Thoracic aorta (tissue), 2 donors: Measurements from ENCODE around the gene LRP1-AS. TPM values are rescaled to one million over a fixed set of nuclear protein-coding genes. Genes with fewer than 3 reads are reported as not detected.

Experiments used
- ATAC-seq: fragments of 150-250 bp; one replicate; pipeline ENCODE4 v1.8.0; 2017; ENCODE audit warnings: low read depth; ENCODE audit not compliant: insufficient number of reproducible peaks, low FRiP score
- DNase-seq: peaks from one replicate; pipeline ENCODE4 v3.0.0-alpha.2; 2020; ENCODE audit warnings: low spot score
- H3K27ac ChIP-seq, 2 donors: fragments of 200-600 bp; sonication (generic); 1 replicate in 1 of 2; 2 replicates in 1 of 2; pipeline ENCODE4 v1.5.1; 2016; ENCODE audit warnings: mild to moderate bottlenecking in 2 of 2, moderate library complexity in 2 of 2
- H3K27me3 ChIP-seq: fragments of 200-600 bp; sonication (generic); replicated peaks from 2 replicates; pipeline ENCODE4 v1.6.0; 2016; ENCODE audit warnings: mild to moderate bottlenecking; ENCODE audit not compliant: insufficient read depth
- H3K36me3 ChIP-seq: fragments of 200-600 bp; sonication (generic); one replicate; pipeline ENCODE4 v1.5.1; 2016
- H3K4me1 ChIP-seq, 2 donors: fragments of 200-600 bp; sonication (generic); 1 replicate in 1 of 2; 2 replicates in 1 of 2; pipeline versions ENCODE4 v1.5.1 to v1.6.0; 2016; ENCODE audit warnings: low read depth in 2 of 2, mild to moderate bottlenecking in 1 of 2; ENCODE audit not compliant: control insufficient read depth in 1 of 2
- H3K4me3 ChIP-seq: fragments of 200-600 bp; sonication (generic); 2 replicates; pipeline ENCODE4 v1.5.1; 2016; ENCODE audit warnings: mild to moderate bottlenecking
- H3K9me3 ChIP-seq: fragments of 200-600 bp; sonication (generic); 2 replicates; pipeline ENCODE4 v1.5.1; 2016
- CTCF ChIP-seq: fragments of 200-600 bp; sonication (generic); IDR thresholded peaks from one replicate; pipeline ENCODE4 v1.5.1; 2019; ENCODE audit warnings: antibody characterized with exemption
- total RNA-seq, 2 donors: library from RNA; depleted of rRNA; stranded (reverse); fragments of >200 nt; gene quantifications; one replicate each; pipeline versions ENCODE4 v1.1.0 to v1.2.3, GENCODE V29; 2016

The LRP1-AS gene
- total RNA-seq, 2 donors from 2014 or later, result not detected

GRCh38 chr12:57170408-57170807 is 23.0 kb upstream of the LRP1-AS start:
- no peaks in the 10 kb centered on the region for H3K27me3 ChIP-seq
- peak overlapping the region in 1 of 2 donors; percentile 14 for H3K27ac ChIP-seq
- H3K36me3 ChIP-seq, result peaks cover 79% of the 10 kb centered on the region
- peaks cover 0 to 26% of the 10 kb centered on the region in 2 donors for H3K4me1 ChIP-seq
- ATAC-seq (no peak), DNase-seq (no peak)
- no peaks in the 10 kb centered on the region for H3K9me3 ChIP-seq
- H3K4me3 ChIP-seq, result no peak overlapping the region
- no peak for TF ChIP-seq CTCF

GRCh38 chr12:57169969-57170368 is 22.6 kb upstream of the LRP1-AS start:
- Histone ChIP-seq H3K9me3 (no peaks in the 10 kb centered on the region), H3K4me1 (peaks cover 0 to 21% of the 10 kb centered on the region in 2 donors), H3K36me3 (peaks cover 78% of the 10 kb centered on the region), H3K27me3 (no peaks in the 10 kb centered on the region), H3K4me3 (no peak overlapping the region), H3K27ac (peak overlapping the region in 1 of 2 donors; percentile 14)
- DNase-seq (no peak), ATAC-seq (no peak)
- no peak for TF ChIP-seq CTCF

- no peak for TF ChIP-seq CTCF
- H3K27me3 ChIP-seq, result no peaks in the 10 kb centered on the region
- no peak for DNase-seq
- no peak overlapping the region for H3K27ac ChIP-seq
- ATAC-seq, result no peak
- peaks cover 79% of the 10 kb centered on the region for H3K36me3 ChIP-seq
- H3K9me3 ChIP-seq, result no peaks in the 10 kb centered on the region
- H3K4me3 ChIP-seq, result no peak overlapping the region
- peaks cover 0 to 16% of the 10 kb centered on the region in 2 donors for H3K4me1 ChIP-seq
These were observed 21.8 kb upstream of the LRP1-AS start for GRCh38 chr12:57169046-57169795.

GRCh38 chr12:57168058-57168457 is 20.6 kb upstream of the LRP1-AS start:
- ATAC-seq, result no peak
- peaks cover 70% of the 10 kb centered on the region for H3K36me3 ChIP-seq
- H3K4me1 ChIP-seq, result peaks cover 0 to 16% of the 10 kb centered on the region in 2 donors
- no peak overlapping the region for H3K27ac ChIP-seq
- H3K4me3 ChIP-seq, result no peak overlapping the region
- no peaks in the 10 kb centered on the region for H3K27me3 ChIP-seq
- DNase-seq, result no peak
- TF ChIP-seq CTCF, result no peak
- no peaks in the 10 kb centered on the region for H3K9me3 ChIP-seq

GRCh38 chr12:57166971-57167371 is 19.6 kb upstream of the LRP1-AS start:
- Histone ChIP-seq H3K4me1 (peaks cover 0 to 15% of the 10 kb centered on the region in 2 donors), H3K27ac (no peak overlapping the region), H3K27me3 (no peaks in the 10 kb centered on the region), H3K36me3 (peaks cover 75% of the 10 kb centered on the region), H3K4me3 (no peak overlapping the region), H3K9me3 (no peaks in the 10 kb centered on the region)
- no peak for ATAC-seq
- TF ChIP-seq CTCF, result no peak
- no peak for DNase-seq
